Omental fat pad (tissue), 4 donors: ENCODE measurements around the gene CD300LD. TPM values are rescaled to one million over a fixed set of nuclear protein-coding genes. Genes with fewer than 3 reads are reported as not detected.
A peak's percentile ranks its signal among the peaks of the same experiment; 100 is the strongest.
"Not testable (repeated sequence)": the region's sequence is repeated elsewhere in the genome, so short reads cannot be mapped to it uniquely, and the experiment has no call there.

Source experiments
- ATAC-seq: fragments of 150-250 bp; one replicate; pipeline ENCODE4 v1.9.1; 2016; ENCODE audit warnings: mild to moderate bottlenecking, moderate library complexity; ENCODE audit not compliant: low FRiP score
- DNase-seq: peaks from one replicate; pipeline ENCODE4 v3.0.0-alpha.2; 2019; ENCODE audit warnings: low spot score
- total RNA-seq, 4 donors: library from RNA; depleted of rRNA; stranded (reverse); fragments of >200 nt; gene quantifications; one replicate each; pipeline ENCODE4 v1.1.0, GENCODE V29; 2016
- TF ChIP-seq, protein P1 (sequence below), 3 donors: fragments of 450-650 bp; IDR thresholded peaks; one replicate each; pipeline ENCODE4 v1.5.1; 2016 to 2017; ENCODE audit warnings: antibody characterized with exemption in 3 of 3, mild to moderate bottlenecking in 3 of 3, moderate library complexity in 2 of 3

The CD300LD gene
- total RNA-seq, 4 donors from 2014 or later: 0.79 TPM; not detected in 3

DNA sequence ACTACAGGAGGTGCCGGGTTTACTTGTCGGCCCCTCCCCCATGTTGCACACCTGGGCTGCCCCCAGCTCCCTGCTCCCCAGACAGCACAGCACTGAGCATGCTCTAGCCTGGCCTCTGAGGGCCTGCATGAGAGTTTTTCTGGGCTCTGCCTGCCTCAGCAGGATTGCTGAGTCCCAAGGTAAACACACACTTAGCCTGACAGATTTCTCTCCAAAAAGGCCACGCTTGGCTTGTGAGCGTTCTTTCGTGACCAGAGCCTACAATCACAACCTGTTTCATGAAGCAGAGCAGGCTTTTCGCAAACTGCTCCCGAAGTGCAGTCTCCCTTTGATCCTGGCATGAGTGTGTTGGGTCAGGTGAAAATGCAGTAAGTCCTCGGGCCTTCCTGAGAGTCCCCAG lies 41.2 kb upstream of the CD300LD start:
- TF ChIP-seq, protein P1, sequence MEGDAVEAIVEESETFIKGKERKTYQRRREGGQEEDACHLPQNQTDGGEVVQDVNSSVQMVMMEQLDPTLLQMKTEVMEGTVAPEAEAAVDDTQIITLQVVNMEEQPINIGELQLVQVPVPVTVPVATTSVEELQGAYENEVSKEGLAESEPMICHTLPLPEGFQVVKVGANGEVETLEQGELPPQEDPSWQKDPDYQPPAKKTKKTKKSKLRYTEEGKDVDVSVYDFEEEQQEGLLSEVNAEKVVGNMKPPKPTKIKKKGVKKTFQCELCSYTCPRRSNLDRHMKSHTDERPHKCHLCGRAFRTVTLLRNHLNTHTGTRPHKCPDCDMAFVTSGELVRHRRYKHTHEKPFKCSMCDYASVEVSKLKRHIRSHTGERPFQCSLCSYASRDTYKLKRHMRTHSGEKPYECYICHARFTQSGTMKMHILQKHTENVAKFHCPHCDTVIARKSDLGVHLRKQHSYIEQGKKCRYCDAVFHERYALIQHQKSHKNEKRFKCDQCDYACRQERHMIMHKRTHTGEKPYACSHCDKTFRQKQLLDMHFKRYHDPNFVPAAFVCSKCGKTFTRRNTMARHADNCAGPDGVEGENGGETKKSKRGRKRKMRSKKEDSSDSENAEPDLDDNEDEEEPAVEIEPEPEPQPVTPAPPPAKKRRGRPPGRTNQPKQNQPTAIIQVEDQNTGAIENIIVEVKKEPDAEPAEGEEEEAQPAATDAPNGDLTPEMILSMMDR (IDR thresholded peaks at IDR 0.05): no peak
- DNase-seq (no peak), ATAC-seq (no peak)

DNA sequence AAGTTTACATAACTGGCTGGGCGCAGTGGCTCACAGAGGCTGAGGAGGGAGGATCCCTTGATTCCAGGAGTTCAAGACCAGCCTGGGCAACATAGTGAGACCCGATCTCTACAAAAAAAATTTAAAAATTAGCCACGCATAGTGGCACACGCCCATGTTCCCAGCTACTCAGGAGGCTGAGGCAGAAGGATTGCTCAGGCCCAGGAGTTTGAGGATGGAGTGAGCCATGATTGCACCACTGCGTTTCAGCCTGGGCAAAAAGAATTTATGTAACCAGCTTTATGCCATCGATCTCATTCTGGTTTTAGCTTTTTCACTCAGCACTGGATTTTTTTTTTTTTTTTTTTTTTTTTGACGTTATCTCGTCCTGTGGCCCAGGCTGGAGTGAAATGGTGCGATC lies 40.5 kb upstream of the CD300LD start:
- TF ChIP-seq, protein P1 (IDR thresholded peaks at IDR 0.05): no peak
- DNase-seq: no peak

DNA sequence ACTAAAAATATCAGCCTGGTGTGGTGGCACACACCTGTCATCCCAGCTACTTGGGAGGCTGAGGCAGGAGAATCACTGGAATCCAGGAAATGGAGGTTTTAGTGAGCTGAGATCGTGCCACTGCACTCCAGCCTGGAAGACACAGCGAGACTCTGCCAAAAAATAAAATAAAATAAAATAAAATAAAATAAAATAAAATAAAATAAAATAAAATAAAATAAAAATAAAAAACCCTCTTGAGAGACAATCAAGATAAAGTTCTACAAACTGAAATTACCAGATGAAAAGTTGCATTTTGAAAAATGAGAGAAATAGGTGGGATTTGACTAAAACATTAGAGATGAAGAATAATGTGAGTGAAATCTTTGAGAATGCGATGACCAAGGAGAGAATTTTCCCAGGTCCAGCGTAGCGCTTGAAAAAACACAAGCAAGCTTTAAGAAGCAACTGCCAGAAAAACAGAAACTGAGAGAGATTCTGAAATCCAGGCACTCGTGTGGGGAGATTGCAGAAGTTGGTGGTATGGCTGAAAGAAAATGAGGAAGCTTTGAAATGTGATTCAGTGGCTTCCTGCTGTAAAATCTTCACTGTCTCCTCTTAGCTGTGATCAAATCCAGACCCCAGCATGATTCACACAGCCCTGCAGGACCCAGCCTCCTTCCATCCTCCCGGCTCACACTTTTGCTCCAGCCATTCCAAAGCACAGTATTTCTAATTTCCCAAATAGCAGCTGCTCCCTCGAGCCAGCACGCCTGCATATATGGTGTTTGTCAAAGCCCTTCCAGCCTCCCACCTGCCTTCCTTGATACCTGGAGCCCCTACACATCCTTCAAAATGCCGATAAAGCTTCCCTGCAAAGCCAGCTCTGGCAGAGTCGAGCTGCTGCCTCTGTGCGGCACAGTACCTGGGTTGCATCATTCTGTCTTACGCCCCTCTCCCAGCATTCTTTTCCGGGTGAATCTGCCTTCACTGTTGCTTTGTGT lies 39.7 kb upstream of the CD300LD start:
- TF ChIP-seq, protein P1 (IDR thresholded peaks at IDR 0.05): no peak
- DNase-seq (no peak), ATAC-seq (peak; percentile 86)

More for the DNA sequence above, 40.5 kb upstream of the CD300LD start:
- no peak for ATAC-seq

DNA sequence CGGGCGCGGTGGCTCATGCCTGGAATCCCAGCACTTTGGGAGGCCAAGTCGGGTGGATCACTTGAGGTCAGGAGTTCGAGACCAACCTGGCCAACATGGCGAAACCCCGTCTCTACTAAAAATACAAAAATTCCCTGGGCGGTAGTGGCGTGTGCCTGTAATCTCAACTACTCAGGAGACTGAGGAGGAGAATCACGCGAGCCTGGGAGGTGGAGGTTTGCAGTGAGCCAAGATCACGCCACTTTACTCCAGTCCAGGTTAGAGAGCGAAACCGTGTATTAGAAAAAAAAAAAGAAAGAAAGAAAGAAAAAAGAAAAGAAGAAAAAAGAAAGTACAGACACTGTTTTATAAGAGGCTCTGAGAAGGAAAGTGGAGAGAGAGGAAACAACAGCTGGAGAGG lies 38.2 kb upstream of the CD300LD start:
- not testable (repeated sequence) for DNase-seq, ATAC-seq

DNA sequence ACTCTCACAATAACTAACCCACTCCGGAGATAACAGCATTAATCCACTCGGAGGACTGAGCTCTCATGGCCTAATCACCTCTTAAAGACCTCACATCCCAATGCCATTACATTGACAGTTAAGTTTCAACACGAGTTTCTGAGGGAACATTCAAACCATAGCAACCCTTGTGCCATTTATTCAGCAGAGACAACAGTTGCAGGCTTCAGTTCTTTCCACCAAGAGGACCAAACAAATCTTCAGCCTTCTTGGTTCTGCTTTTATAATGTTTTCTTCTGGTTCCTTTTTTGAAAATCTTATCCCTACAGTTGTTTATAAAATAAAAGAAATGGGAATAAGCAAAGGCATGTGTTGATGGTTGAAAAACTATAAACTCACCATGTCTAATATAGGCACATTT lies 33.6 kb upstream of the CD300LD start:
- DNase-seq (no peak), ATAC-seq (no peak)
- TF ChIP-seq, protein P1 (IDR thresholded peaks at IDR 0.05): no peak

DNA sequence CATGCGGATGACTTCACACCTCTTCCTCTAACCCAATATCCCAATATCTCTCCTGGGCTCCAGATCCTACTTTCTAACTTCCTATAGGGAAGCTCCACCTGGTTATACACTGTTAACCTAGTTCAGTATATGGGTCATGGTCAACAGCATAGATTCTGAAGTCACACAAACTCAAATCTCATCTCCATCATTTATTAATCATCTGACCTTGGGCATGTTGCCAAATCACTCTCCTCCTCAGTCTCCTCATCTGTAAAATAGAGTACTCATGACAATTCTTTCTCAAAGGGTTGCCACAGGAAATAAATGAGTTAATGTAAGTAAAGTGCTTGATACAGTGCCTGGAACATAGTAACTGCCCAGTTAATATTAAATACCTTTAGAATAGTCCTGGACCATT lies 32.0 kb upstream of the CD300LD start:
- TF ChIP-seq, protein P1 (IDR thresholded peaks at IDR 0.05): no peak
- DNase-seq: no peak
- ATAC-seq: no peak

DNA sequence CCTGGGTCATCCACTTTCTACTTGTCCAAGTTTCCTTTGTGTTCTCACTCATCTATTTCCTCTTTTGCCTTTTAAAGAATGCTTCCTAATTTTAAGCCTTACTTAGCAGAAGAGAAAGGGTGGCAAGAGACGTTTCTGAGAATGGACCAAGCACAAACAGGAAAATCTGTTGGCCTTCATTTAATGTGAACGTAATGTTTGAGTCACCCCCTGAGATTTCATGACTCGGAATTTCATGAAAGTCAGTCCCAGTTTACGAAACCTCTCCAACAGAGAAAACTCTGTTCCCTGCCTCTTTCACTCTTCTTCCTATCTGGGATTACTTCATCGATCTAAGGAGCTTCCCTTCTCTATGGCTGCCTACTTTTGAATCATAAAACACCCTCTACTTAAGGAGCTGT lies 31.6 kb upstream of the CD300LD start, which contains the start of gene CD300E:
Gene CD300E, minus strand, starts transcription at position 46 of the 401 bp plus-strand sequence. CDS start 117 bp downstream, outside the sequence.
- peak; percentile 54 for ATAC-seq
- TF ChIP-seq, protein P1 (IDR thresholded peaks at IDR 0.05): no peak
- no peak for DNase-seq
